GM21390 (cell line): Measurements from ENCODE around the gene NID1.
"Not testable (repeated sequence)": the region's sequence is repeated elsewhere in the genome, so short reads cannot be mapped to it uniquely, and the experiment has no call there.

Experiments used
- ATAC-seq: cut with Tn5 transposase; IDR thresholded peaks from one replicate; pipeline ENCODE4 v1.9.1; 2021; ENCODE audit not compliant: unreplicated experiment

Gene NID1

DNA sequence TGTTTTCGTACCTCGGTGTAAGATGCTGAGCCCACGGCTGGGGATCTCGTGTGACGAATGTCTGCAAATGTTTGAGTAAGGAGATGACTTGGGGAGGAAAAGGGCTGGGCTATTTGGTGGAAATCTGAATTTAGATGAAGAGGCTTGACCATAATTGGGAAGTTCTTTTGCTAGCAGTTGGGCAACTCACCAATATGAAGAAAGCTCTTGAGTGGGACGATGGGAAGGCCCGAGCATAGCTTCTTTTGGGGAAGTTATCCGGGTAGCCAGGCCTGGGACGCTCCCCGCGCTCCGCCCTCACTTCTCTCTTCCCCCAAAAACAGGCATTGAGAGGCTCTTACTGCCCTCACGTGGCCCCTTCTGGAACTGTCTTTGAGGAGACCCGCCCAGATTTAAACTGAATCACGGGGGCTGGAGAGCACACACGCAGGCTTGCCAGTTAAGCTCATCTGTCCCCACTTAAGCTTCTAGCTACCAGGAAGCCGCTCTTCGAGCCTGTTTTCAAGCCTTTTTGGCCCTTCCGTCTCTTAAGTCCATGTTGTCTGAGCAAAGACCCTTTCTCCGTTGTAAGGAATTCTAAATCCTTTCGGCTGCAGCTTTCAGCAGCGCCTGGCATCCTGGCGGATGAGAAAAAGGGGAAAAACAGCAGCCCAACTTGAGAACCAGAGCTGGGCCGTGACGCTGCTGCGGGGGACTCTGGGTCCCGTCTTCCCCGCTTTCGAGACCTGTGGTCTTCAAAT is 93.1 kb downstream of the NID1 start:
- peak; percentile 92 for ATAC-seq

DNA sequence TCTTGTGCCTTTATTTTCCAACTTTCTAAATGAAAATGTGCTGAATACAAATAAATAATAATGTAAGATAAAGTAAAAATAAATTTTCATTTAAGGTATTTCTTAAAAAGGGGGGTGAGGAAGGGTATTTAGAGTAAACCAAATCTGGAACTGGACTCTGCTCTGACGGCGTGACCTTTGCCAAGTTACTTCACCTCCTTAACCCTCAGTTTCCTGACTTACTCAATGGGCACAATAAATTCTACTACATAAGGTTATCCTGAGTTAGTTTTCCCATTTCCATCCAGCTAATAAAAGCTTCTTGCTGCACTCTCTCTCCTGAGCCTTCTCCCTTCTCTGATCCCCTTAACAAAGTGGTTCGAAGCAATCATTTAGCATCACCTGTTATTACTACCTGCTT is 93.9 kb downstream of the NID1 start:
- ATAC-seq: no peak

DNA sequence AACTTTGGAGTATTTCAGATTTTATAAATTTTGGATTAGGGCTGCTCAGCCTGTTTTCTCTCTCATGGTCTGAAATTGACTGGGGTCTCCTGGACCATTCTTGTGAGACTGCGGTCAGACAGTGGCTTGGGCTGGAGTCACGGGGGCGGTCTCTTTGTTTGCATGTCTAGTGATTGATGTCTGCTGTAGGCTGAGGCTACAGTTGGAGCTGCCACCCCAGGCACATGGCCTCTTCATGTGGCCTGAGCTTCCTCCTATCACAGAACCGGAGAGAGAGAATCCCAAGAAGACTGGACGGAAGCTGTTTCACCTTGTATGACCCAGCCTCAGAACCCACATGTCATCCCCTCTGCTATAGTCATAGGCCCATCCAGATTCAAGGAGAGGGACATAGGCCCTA is 96.1 kb downstream of the NID1 start:
- ATAC-seq: no peak

DNA sequence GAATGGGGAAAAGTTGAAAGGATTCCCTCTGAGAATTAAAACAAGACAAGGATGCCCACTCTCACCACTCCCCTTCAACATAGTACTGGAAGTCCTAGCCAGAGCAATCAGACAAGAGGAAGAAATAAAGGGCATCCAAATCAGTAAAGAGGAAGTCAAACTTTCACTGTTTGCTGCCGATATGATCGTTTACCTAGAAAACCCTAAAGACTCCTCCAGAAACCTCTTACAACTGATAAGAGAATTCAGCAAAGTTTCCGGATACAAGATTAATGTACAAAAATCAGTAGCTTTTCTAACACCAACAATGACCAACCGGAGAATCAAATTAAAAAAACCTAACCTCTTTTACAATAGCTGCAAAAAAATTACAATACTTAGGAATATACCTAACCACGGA is 98.8 kb downstream of the NID1 start:
- ATAC-seq: not testable (repeated sequence)

DNA sequence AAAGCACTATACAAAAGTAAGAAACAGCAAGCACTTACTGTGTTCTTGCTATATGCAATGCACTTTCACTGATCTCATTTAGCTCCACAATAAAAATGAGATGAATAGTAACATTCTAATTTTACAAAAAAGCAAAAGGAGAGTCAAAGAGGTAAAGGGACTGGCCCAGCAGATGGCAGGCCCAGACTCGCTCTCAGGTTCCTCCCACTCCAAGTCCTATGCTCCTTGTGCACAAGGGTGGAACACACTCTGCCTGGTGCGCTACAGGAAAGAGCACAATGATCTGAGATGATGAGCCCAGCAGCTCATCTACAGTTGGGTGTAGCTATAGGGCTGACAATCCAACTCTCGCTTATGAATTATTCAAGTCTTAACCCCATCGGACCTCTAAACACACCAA is 104.1 kb downstream of the NID1 start:
- no peak for ATAC-seq

DNA sequence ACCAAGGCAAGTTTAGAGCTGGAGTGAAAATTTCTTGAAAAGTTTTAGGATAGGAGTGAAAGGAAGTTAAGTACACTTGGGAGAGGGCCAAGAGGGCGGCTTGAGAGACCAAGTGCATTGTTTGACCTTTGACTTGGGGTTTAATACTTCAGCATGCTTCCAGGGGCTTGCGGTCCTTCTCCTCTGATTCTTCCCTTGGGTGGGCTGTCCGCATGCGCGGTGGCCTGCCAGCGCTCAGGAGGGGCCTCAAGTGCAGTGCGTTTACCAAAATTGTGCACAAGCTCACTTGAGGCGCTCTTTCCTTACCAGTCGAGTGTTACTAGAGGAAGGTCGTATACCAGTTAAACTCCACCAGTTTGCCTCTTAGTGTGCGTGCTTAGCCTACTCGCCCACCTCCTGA is 106.9 kb downstream of the NID1 start:
- no peak for ATAC-seq

DNA sequence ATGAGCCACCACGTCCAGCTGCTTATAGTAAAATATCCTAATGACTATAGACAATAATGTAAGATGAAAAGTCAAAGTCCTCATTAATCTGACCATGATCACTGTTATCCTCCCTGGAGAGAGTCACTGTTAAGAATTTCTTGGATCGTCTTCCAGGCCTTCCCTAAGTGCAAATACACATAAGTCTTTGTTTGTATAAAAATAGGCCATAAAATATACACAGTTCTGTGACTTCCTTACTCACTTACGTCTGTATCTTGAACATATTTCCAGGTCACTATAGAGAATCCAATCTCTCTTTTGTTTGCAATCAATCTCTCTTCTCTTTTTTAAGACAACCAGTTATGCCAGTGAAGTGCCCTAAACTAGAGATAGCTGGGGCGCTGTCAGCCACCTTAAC is 109.1 kb downstream of the NID1 start:
- no peak for ATAC-seq

DNA sequence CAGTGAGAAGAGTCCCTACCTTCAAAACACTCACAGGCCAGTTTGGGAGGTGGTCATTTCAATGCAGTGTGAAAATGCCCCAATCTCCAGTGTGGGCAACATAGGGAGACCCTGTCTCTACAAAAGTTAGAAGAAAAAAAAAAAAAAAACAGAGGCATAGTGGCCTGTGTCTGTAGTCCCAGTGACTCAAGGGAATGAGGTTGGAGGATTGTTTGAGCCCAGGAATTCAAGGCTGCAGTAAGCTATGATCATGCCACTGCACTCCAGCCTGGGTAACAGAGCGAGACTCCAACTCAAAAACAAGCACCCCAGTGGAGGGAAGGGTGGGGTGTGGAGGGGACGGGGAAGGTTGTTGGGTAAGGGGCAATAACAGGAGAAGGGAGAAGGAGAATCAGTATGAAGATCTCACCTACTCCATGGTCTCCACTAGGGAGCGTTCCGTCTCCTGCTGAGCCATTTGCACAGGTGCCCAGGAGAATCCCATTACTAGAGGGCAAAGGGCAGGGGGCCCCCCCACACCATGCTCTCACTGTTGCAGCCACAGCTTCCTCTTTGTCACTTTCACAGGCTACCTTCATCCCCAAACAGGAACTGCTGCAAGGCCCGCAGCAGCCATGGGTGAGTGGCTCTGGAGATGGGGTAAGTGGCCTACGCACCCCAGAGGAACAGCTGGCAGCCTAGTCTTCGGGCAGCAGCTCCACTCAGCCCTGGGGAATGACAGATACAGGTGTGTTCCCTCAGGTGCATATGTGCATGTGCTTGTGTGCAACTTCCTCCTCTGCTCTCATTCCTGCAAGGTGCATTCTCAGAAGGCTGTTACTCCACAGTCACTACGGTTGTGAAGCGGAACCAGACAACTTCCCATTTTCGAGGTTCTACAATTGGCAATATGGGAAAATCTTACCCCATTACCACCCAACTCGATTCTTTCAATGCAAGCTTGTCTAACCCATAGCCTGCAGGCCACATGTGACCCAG is 110.3 kb downstream of the NID1 start:
- ATAC-seq: peak; percentile 98

DNA sequence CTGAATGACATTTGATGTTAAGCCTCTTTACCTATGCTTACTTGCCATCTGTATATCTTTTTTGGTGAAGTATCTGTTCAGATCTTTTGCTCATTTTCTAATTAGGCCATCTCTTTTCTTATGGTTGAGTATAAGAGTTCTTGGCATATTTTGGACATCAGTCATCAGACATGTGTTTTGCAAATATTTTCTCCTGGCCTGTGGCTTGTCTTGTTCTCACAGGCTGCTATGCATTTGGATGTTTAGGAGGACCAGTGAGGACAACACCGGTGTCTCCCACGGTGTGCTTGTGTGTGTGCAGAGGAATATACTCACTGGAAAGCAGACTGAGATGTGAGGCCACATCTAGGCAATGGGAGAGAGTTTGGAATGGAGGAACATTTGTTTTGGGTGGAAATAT is 111.1 kb downstream of the NID1 start:
- no peak for ATAC-seq

DNA sequence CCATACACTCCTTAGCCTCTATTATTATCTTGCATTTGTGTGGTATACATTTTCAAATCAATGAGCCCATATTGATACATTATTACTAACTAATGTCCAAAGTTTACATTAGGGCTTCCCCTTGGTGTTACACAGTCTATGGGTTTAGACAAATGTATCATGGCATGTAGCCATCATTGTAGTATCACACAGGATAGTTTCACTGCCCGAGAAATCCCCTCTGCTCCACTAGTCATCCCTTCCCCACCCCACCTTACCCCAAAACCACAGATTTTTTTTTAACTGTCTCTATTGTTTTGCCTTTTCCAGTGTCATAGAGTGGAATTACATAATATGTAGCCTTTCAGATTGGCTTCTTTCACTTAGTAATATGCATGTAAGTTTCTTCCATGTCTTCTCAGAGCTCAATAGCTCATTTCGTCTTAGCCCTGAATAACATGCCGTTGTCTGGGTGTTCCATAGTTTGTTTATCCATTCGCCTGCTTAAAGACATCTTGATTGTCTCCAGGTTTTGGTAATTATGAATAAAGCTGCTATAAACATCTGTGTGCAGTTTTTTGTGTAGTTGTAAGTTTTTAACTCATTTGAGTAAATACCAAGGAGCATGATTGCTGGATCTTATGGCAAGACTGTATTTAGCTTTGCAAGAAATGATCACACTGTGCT is 111.8 kb downstream of the NID1 start:
- ATAC-seq: peak; percentile 36

DNA sequence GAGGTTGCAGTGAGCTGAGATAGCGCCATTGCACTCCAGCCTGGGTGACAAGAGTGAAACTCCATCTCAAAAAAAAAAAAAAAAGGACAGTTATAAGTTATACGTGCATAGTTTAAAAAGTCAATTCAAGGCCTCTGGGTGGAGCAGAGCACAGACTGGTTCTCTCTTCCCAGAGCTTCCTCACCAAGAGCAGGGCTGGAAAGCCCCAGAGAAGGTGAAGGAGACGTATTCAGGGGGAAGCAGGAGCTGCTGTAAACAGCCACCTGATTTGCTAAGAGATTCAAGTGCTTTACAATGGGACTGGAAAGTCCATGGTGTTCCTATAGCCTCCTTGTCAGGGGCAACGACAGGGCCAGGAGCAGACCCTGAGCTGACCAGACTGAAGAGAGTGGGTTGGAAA is 113.2 kb downstream of the NID1 start:
- ATAC-seq: no peak

DNA sequence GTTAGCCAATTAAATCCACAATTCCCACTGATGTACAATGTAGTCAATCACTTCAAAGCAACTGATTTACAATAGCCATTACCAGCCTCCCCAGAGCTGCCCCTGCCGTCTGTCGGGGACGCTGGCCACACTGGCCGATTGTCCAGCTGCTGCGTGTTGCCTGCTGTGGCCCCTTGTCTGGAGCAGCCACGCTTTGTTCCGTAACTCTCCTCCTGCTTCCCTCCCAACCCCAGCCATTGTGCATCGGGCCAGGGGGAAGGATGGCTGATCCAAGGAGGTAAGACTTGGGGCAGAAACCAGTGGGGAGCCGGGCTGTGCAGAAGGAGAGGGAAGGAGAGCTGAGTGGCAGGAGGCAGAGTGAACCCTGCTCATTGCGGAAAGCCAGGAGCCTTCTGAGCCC is 114.6 kb downstream of the NID1 start:
- ATAC-seq: no peak

DNA sequence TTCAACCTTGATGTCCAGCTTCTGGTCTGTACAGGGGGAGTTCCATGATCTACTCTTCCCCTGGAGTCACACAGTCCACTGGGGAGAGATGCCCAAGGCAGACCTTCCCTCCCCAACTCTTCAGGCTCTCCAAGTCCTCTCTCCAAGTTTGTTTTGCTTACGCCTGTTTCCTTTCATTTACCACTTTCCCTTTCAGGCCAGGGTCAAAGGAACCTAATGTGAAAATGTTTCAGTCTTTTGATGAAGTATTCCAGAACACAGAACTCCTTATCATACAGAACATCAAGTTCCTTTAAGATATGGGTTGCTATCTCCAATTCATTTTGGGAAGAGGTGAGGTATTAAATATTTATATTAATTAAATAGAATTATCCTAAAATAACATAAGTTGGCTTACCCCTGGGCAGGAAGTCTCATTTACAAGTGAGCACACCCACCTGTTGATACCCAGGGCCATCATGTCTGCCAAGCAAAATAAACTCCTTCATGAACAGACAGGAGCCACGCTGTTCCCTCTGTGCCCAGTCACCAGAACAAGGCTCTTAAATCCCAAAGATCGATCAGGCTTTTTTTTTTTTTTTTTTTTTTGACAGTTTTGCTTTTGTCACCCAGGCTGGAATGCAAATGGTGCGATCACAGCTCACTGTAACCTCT is 116.0 kb downstream of the NID1 start:
- no peak for ATAC-seq

DNA sequence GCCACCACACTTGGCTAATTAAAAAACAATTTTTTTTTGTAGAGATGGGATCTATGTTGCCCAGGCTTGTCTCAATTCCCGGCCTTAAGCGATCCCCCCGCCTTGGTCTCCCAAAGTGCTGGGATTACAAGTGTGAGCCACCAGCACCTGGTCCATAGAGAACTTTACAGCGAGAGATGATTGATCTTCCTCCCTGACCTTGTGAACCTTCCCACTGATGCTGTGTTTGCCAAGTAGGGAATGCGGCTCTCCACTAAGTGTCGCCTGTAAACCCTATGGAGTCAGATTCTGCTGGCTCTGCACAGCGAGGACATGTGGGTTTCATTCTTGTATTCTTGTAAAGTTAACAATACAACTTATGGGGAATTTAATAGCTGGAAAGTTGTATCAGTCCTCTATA is 116.9 kb downstream of the NID1 start:
- no peak for ATAC-seq

DNA sequence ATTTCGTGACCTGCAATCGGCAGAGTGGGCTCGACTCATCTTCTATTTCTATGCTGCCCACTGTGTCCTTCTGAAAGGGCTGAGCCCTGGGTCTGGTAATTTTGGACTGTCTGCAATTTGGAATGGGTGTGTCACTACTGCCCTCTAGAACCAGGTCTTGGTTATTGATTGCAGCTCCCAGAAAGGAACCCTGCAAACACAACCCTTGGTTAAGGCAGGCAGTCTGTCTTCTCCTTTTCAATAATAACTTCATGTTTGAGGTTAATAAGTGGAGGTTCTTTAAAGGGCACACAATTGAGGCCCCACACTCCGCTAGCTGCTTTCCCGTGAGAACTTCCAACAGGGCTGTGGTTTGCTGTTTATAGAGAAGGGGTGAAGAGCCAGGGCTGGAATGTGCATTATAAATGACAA is 118.3 kb downstream of the NID1 start:
- ATAC-seq: peak; percentile 56

DNA sequence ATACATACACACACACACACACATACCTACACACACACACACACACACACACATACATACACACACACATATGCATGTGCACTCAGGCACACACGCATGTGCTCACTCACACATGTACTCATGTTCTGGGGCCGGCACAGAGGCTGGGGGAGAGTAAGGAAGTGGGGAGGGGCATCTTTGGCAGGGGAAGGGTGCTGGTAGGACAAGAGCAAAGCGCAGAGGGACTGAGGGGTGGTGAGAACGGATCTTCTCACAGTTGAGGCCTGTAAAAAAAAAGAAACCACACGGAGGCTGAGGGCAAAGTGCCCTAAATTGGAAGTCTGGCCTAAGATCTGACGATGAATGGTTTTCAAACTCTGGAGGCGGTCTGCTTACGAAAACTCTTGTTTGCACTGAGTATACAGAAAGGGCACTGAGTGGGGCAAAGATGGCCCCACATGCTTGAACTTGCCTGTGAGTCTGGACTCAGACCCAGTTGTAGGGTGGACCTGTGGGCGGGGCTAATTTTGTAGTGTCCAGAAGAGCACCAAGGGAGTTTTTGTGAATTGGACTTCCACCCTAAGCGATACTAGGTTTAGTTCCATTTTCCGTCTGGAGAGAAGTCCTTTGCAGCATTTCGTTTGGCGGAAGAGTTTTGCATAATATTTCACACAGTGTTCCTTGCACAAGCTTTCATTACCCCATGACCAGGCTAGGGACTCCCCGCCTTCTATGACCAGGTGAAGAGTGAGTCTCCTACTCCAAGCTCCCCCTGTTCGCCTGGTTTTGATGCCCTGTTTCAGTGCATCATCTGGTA is 118.9 kb downstream of the NID1 start:
- peak; percentile 63 for ATAC-seq

DNA sequence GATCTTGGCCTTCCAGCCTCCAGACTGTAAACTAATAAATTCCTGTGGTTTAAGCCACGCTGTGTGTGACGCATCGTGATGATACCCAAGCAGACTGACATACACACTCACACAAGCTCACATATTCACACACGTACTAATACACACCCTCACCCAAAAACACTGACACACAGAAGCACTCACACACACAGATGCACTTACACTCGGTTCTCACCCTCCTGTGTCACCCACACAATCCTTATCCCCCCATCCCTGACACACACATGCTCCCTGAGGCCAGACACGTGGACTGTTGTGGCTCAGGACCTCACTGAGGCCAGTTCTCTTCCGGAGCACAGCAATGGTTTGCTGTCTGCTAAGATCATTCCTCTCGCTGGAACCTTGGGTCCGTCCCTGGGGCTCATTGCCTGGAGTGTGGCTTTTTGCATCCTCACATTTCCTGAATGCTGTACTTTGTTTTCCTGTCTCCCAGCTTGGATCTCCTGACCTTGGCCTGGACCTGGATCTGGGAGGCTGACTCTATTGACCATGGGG is 121.2 kb downstream of the NID1 start:
- no peak for ATAC-seq

DNA sequence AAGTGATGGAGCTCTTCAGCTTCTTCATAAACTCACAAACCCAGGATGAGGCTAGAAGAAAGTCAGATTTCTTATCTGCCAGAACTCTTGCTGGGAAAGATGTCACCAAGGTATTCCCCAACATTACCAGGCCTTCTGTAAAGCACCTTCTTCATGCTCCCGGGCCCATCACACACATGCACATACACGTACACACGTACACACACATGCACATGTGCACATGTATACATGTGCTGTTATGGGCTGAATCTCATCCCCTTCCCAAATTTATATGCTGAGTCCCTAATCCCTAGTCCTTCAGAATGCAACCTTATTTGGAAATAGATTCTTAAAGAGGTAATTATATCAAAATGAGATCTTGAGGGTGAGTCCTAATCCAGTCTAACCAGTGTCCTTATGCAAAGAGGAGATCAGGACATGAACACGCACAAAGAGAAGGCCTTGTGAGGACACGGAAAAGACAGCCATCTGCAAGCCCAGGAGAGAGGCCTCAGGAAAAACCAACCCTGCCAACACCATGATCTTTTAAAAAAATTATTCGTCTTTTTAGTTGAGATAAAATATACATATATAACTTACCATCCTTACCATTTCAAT is 121.8 kb downstream of the NID1 start:
- ATAC-seq: no peak

DNA sequence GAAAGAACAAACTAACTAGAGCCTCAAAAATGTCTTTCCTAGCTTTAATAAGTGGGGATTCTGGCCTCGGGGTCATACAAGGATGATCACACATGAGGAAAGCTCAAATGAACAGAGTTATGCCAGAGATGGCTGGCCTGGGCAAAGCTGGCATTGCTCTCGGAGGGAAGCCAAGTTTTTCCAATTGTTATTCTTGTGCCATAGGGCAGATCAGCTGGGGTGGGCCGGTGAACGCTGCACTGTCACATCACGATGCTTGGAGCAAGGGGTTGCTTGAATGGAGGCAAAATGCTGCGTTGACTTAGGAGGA is 122.3 kb downstream of the NID1 start:
- ATAC-seq: no peak
